K562 (cell line): ENCODE data around the gene SLC5A4. TPM values are rescaled to one million over a fixed set of nuclear protein-coding genes. Genes with fewer than 3 reads are reported as not detected.

Experiments
- ATAC-seq: fragments of 200-7000 bp; cut with Tn5 transposase; 3 replicates; pipeline ENCODE4 v1.9.1; 2020; ENCODE audit warnings: moderate library complexity
- BruUV-seq: library from RNA; stranded (reverse); fragments of 400-500 nt; replicated peaks from 2 replicates; lab custom pipeline; 2021; lab: Mats Ljungman, UMichigan
- CTCF ChIA-PET: fragments of 300-600 bp; formaldehyde crosslinking; extraction: SDS; loops from one replicate; lab custom pipeline; 2021; ENCODE audit warnings: low intra/inter-chr PET ratio; lab: Yijun Ruan, JAX
- POLR2A ChIA-PET: fragments of 300-600, 350-650 bp; sonication (Branson Sonifier 250); formaldehyde crosslinking; extraction: SDS; loops from one replicate; lab custom pipeline; 2021; ENCODE audit warnings: antibody characterized with exemption, inconsistent platforms; lab: Yijun Ruan, JAX
- DNase-seq, 4 experiments: peaks; one replicate each; pipeline versions ENCODE4 v3.0.0 to v3.0.0-alpha.2; 2011 to 2018; ENCODE audit warnings: low spot score in 3 of 4, mixed read lengths in 3 of 4; ENCODE audit errors: extremely low read depth in 1 of 4
- FAIRE-seq: peaks from 2 replicates; lab custom pipeline; 2011; peaks lifted over from hg19 to GRCh38; lab: Jason Lieb, UNC
- H2AFZ ChIP-seq: 2 replicates; pipeline ENCODE4 v1.6.0; 2011; ENCODE audit warnings: low read depth, low read length, control low read depth, inconsistent platforms
- H3K27ac ChIP-seq: fragments of 200-600 bp; 3 replicates; pipeline ENCODE4 v1.8.0; 2011; ENCODE audit warnings: low read depth, mild to moderate bottlenecking, control low read depth, inconsistent platforms, low read length, moderate library complexity, mixed read lengths; ENCODE audit errors: extremely low read depth
- H3K27me3 ChIP-seq, 2 experiments: fragments of 300-600 bp in 1 of 2; 2 replicates in 1 of 2; 3 replicates in 1 of 2; pipeline versions ENCODE4 v1.6.0 to v1.8.0; 2011; ENCODE audit warnings: inconsistent platforms in 2 of 2, low read length in 2 of 2, mild to moderate bottlenecking in 1 of 2, mixed read lengths in 1 of 2, moderate library complexity in 1 of 2; ENCODE audit not compliant: control insufficient read depth in 2 of 2, insufficient read depth in 2 of 2
- H3K36me3 ChIP-seq: fragments of 300-600 bp; 3 replicates; pipeline ENCODE4 v1.8.0; 2011; ENCODE audit warnings: mild to moderate bottlenecking, low read length, inconsistent platforms; ENCODE audit not compliant: control insufficient read depth, insufficient read depth
- H3K4me1 ChIP-seq, 2 experiments: fragments of 200-600 bp in 1 of 2; replicated peaks in 1 of 2; 2 replicates in 1 of 2; 3 replicates in 1 of 2; pipeline versions ENCODE4 v1.5.1 to v1.8.0; 2011; ENCODE audit warnings: inconsistent platforms in 2 of 2, low read length in 2 of 2, mild to moderate bottlenecking in 1 of 2, mixed read lengths in 1 of 2, moderate library complexity in 1 of 2; ENCODE audit not compliant: control insufficient read depth in 2 of 2, insufficient read depth in 2 of 2
- H3K4me2 ChIP-seq: 2 replicates; pipeline ENCODE4 v1.6.1; 2011; ENCODE audit warnings: low read length, control low read depth, inconsistent platforms, mixed read lengths; ENCODE audit not compliant: insufficient read depth
- H3K4me3 ChIP-seq: fragments of 200-600 bp; sonication (generic), shearing (Covaris generic); 2 replicates; pipeline ENCODE4 v1.5.1; 2016; ENCODE audit warnings: control low read depth, inconsistent platforms
- H3K79me2 ChIP-seq: fragments of 200-600 bp; 3 replicates; pipeline ENCODE4 v1.8.0; 2011; ENCODE audit warnings: low read length, inconsistent platforms; ENCODE audit not compliant: control insufficient read depth, insufficient read depth
- H3K9ac ChIP-seq, 2 experiments: 2 replicates each; pipeline versions ENCODE4 v1.6.0 to v1.6.1; 2011; ENCODE audit warnings: low read depth in 2 of 2, low read length in 2 of 2, control low read depth in 1 of 2, inconsistent platforms in 1 of 2, mild to moderate bottlenecking in 1 of 2, mixed read lengths in 1 of 2; ENCODE audit not compliant: insufficient read depth in 1 of 2
- H3K9me1 ChIP-seq: one replicate; pipeline ENCODE4 v1.6.0; 2011; ENCODE audit warnings: inconsistent platforms, mild to moderate bottlenecking, low read length, moderate library complexity; ENCODE audit not compliant: control insufficient read depth, insufficient read depth
- H3K9me3 ChIP-seq: replicated peaks from 2 replicates; pipeline ENCODE4 v1.5.1; 2011; ENCODE audit warnings: low read depth, low read length, inconsistent platforms; ENCODE audit not compliant: control insufficient read depth, insufficient read depth
- H4K20me1 ChIP-seq: replicated peaks from 2 replicates; pipeline ENCODE4 v1.6.1; 2011; ENCODE audit warnings: low read length, inconsistent platforms, mixed read lengths; ENCODE audit not compliant: control insufficient read depth, insufficient read depth
- ATF3 ChIP-seq, 2 experiments: fragments of 450-650 bp in 1 of 2; sonication (generic) in 1 of 2; formaldehyde crosslinking in 1 of 2; IDR thresholded peaks in 1 of 2; conservative IDR thresholded peaks in 1 of 2; 2 replicates each; pipeline versions ENCODE4 v1.6.1 to v1.8.1; 2016 to 2023; ENCODE audit warnings: mild to moderate bottlenecking in 2 of 2, moderate library complexity in 2 of 2, inconsistent platforms in 1 of 2, missing genetic modification reagents in 1 of 2
- CHD4 ChIP-seq: fragments of 200-600 bp; sonication (generic); IDR thresholded peaks from 3 replicates; pipeline ENCODE4 v1.6.1; 2012; ENCODE audit warnings: low read depth, mild to moderate bottlenecking, mixed read lengths, low read length, inconsistent platforms; ENCODE audit not compliant: insufficient read depth, insufficient replicate concordance, poor library complexity, severe bottlenecking
- GATAD2B ChIP-seq: fragments of 450-650 bp; IDR thresholded peaks from 2 replicates; pipeline ENCODE4 v1.6.1; 2017; ENCODE audit warnings: mild to moderate bottlenecking, borderline replicate concordance
- HDGF ChIP-seq: fragments of 450-650 bp; IDR thresholded peaks from 2 replicates; pipeline ENCODE4 v1.6.1; 2016
- ZNF445 ChIP-seq: fragments of 250-450 bp; sonication (Bioruptor Pico); IDR thresholded peaks from 2 replicates; pipeline ENCODE4 v1.4.0; 2020; ENCODE audit warnings: low read depth, mild to moderate bottlenecking, moderate library complexity
- WGBS: fragments of 100-300 bp; shearing (Covaris generic); methylation state at CpG from one replicate; pipeline ENCODE4 v1.1.6; 2016; ENCODE audit warnings: low coverage, mixed read lengths; ENCODE audit not compliant: insufficient coverage; ENCODE audit errors: missing lambda C conversion rate; 5-methylcytosine and 5-hydroxymethylcytosine counted together
- in situ Hi-C: fragments of 300-500 bp; cut with MboI; formaldehyde crosslinking; loops from 4 replicates; pipeline ENCODE4 v1.15.0; 2018; ENCODE audit warnings: inconsistent platforms, mixed read lengths
- intact Hi-C: fragments of 100-400 bp; cut with micrococcal nuclease; formaldehyde crosslinking; loops from 2 replicates; pipeline ENCODE4 v1.14.2; 2022
- polyA plus RNA-seq, 8 experiments: library from polyadenylated mRNA; depleted of rRNA in 4 of 8; stranded (reverse) in 5 of 8; unstranded in 3 of 8; fragments of >200 nt; fragmentation: Nextera tagmentation in 2 of 8; fragmentation: Illumina TruSeq in 1 of 8; extraction: Ambion mirVana in 2 of 8; extraction: Trizol in 1 of 8; gene quantifications; 2 replicates each; pipeline versions ENCODE4 v1.2.1 to v1.2.3, GENCODE V29; 2011 to 2014; ENCODE audit warnings: inconsistent platforms in 1 of 8, missing spikeins in 1 of 8
- total RNA-seq, 7 experiments: library from RNA; depleted of rRNA in 6 of 7; stranded (reverse); fragments of >200 nt in 6 of 7; fragmentation: Illumina TruSeq in 2 of 7; extraction: Trizol in 2 of 7; gene quantifications; 2 replicates each; pipeline versions ENCODE4 v1.2.1 to v1.2.3, GENCODE V29; 2011 to 2021; ENCODE audit warnings: low replicate concordance in 1 of 7

SLC5A4 gene
- total and polyA plus RNA-seq, 9 of the 15 experiments (the other 6 are each of a cell fraction or from before 2014, with no cell fraction given): not detected

GRCh38 chr22:32183625-32184024 is 71.5 kb downstream of the SLC5A4 start:
- ChIA-PET POLR2A (no interaction called here), CTCF (no interaction called here)
- no peak for TF ChIP-seq GATAD2B
- TF ChIP-seq HDGF: no peak
- no peak for TF ChIP-seq CHD4

GRCh38 chr22:32181043-32181442 is 74.1 kb downstream of the SLC5A4 start:
- ATAC-seq (no peak), DNase-seq (no peak), FAIRE-seq (no peak)
- H3K4me1 ChIP-seq: no peaks in the 10 kb centered on the region
- in situ Hi-C loops: no loop called here
- H3K4me3 ChIP-seq: no peak overlapping the region
- H3K9me3 ChIP-seq: no peaks in the 10 kb centered on the region
- no peak overlapping the region for H3K9ac ChIP-seq
- CTCF ChIA-PET: no interaction called here
- POLR2A ChIA-PET: no interaction called here
- peak; percentile 23; the same call in 1 of the 2 replicates for TF ChIP-seq ATF3 (IDR thresholded peaks at IDR 0.05)
- no peak for TF ChIP-seq ATF3 (CRISPR knock-in tag; conservative IDR thresholded peaks at IDR 0.05)
- TF ChIP-seq ZNF445 (CRISPR knock-in tag): no peak
- no peaks in the 10 kb centered on the region for H3K9me1 ChIP-seq
- no peaks in the 10 kb centered on the region for H3K36me3 ChIP-seq
- no peaks in the 10 kb centered on the region for H4K20me1 ChIP-seq
- no TSS peak for BruUV-seq
- H3K27ac ChIP-seq: no peak overlapping the region
- WGBS: 4% methylated on average over 5 of the region's 6 CpGs
- peaks cover 0 to 4% of the 10 kb centered on the region in 2 experiments; a peak in 2 of 5 replicates for H3K27me3 ChIP-seq
- H2AFZ ChIP-seq: no peak overlapping the region
- no peaks in the 10 kb centered on the region for H3K79me2 ChIP-seq
- H3K4me2 ChIP-seq: no peak overlapping the region
- intact Hi-C loops: no loop called here

More at GRCh38 chr22:32183625-32184024, 71.5 kb downstream of the SLC5A4 start:
- H4K20me1 ChIP-seq: no peaks in the 10 kb centered on the region
- H3K9me3 ChIP-seq: no peaks in the 10 kb centered on the region
- intact Hi-C loops: no loop called here
- no peaks in the 10 kb centered on the region for H3K36me3 ChIP-seq
- H3K27ac ChIP-seq: no peak overlapping the region
- no peaks in the 10 kb centered on the region for H3K4me1 ChIP-seq
- BruUV-seq: no TSS peak
- WGBS: 0% methylated on average over 3 of the region's 3 CpGs
- no peaks in the 10 kb centered on the region for H3K27me3 ChIP-seq
- no peak overlapping the region for H3K4me3 ChIP-seq
- H3K9me1 ChIP-seq: no peaks in the 10 kb centered on the region
- H3K79me2 ChIP-seq: no peaks in the 10 kb centered on the region
- in situ Hi-C loops: no loop called here
- DNase-seq (no peak), FAIRE-seq (no peak), ATAC-seq (no peak)
- no peak overlapping the region for H2AFZ ChIP-seq
- H3K9ac ChIP-seq: no peak overlapping the region
- no peak overlapping the region for H3K4me2 ChIP-seq
